HG03095 (cell line): Measurements from ENCODE around the gene SPDYE2.
"Not testable (repeated sequence)": the region's sequence is repeated elsewhere in the genome, so short reads cannot be mapped to it uniquely, and the experiment has no call there.

Experiments used
- ATAC-seq: cut with Tn5 transposase; IDR thresholded peaks from one replicate; pipeline ENCODE4 v1.9.1; 2021; ENCODE audit warnings: moderate library complexity; ENCODE audit not compliant: unreplicated experiment

The SPDYE2 gene

GRCh38 chr7:102599699-102600098 is 48.7 kb downstream of the SPDYE2 start:
- not testable (repeated sequence) for ATAC-seq

- ATAC-seq, result not testable (repeated sequence)
Measured at GRCh38 chr7:102602317-102602716, 51.3 kb downstream of the SPDYE2 start.

- ATAC-seq, result not testable (repeated sequence)
Measured at GRCh38 chr7:102604431-102605145, 53.6 kb downstream of the SPDYE2 start.

GRCh38 chr7:102606848-102607247 is 55.8 kb downstream of the SPDYE2 start:
- ATAC-seq, result not testable (repeated sequence)

GRCh38 chr7:102609734-102610133 is 58.7 kb downstream of the SPDYE2 start:
- not testable (repeated sequence) for ATAC-seq

- ATAC-seq, result not testable (repeated sequence)
Measured at GRCh38 chr7:102610441-102610840, 59.4 kb downstream of the SPDYE2 start.

- ATAC-seq, result peak; percentile 35
Measured at GRCh38 chr7:102611013-102611674, 60.1 kb downstream of the SPDYE2 start.

- not testable (repeated sequence) for ATAC-seq
Measured at GRCh38 chr7:102611675-102612325, 60.8 kb downstream of the SPDYE2 start.
